HEK293T (cell line): ENCODE measurements around the gene MED9.

Experiments used
- CTCF ChIA-PET: fragments of 350-600 bp; formaldehyde crosslinking; extraction: SDS; loops from one replicate; lab custom pipeline; 2021; ENCODE audit warnings: antibody characterized with exemption, inconsistent platforms; lab: Yijun Ruan, JAX
- POLR2A ChIA-PET: fragments of 350-600 bp; formaldehyde crosslinking; extraction: SDS; loops from one replicate; lab custom pipeline; 2020; ENCODE audit warnings: antibody characterized with exemption, inconsistent platforms; lab: Yijun Ruan, JAX
- DNase-seq: peaks from one replicate; pipeline ENCODE4 v3.0.0; 2012; ENCODE audit warnings: mixed read lengths; ENCODE audit errors: extremely low spot score
- ARNT ChIP-seq: fragments of 450-650 bp; IDR thresholded peaks from 2 replicates; pipeline ENCODE4 v1.6.1; 2017; ENCODE audit warnings: mild to moderate bottlenecking
- BHLHE40 ChIP-seq: fragments of 450-650 bp; IDR thresholded peaks from 2 replicates; pipeline ENCODE4 v1.6.1; 2016; ENCODE audit warnings: mild to moderate bottlenecking, moderate library complexity, borderline replicate concordance
- CTBP1 ChIP-seq: fragments of 450-650 bp; IDR thresholded peaks from 2 replicates; pipeline ENCODE4 v1.6.1; 2016; ENCODE audit warnings: borderline replicate concordance
- ELF4 ChIP-seq: fragments of 450-650 bp; IDR thresholded peaks from 2 replicates; pipeline ENCODE4 v1.6.1; 2017; ENCODE audit warnings: antibody characterized with exemption
- FOXA1 ChIP-seq: fragments of 450-650 bp; IDR thresholded peaks from 2 replicates; pipeline ENCODE4 v1.6.1; 2016; ENCODE audit warnings: mild to moderate bottlenecking
- FOXK2 ChIP-seq: fragments of 450-650 bp; IDR thresholded peaks from 2 replicates; pipeline ENCODE4 v1.6.1; 2016; ENCODE audit warnings: mild to moderate bottlenecking
- FOXM1 ChIP-seq: fragments of 450-650 bp; IDR thresholded peaks from 2 replicates; pipeline ENCODE4 v1.6.1; 2017; ENCODE audit warnings: mild to moderate bottlenecking, borderline replicate concordance
- HDGF ChIP-seq: fragments of 450-650 bp; IDR thresholded peaks from 2 replicates; pipeline ENCODE4 v1.6.1; 2017; ENCODE audit warnings: antibody characterized with exemption, borderline replicate concordance
- L3MBTL2 ChIP-seq: fragments of 450-650 bp; conservative IDR thresholded peaks from 2 replicates; pipeline ENCODE4 v1.6.1; 2016; ENCODE audit warnings: mild to moderate bottlenecking
- LEF1 ChIP-seq: fragments of 450-650 bp; IDR thresholded peaks from 2 replicates; pipeline ENCODE4 v1.6.1; 2017; ENCODE audit warnings: mild to moderate bottlenecking, borderline replicate concordance
- NFRKB ChIP-seq: fragments of 450-650 bp; IDR thresholded peaks from 2 replicates; pipeline ENCODE4 v1.6.1; 2016; ENCODE audit warnings: mild to moderate bottlenecking, moderate library complexity
- PKNOX1 ChIP-seq: fragments of 450-650 bp; IDR thresholded peaks from 2 replicates; pipeline ENCODE4 v1.6.1; 2016
- SP1 ChIP-seq: fragments of 450-650 bp; IDR thresholded peaks from 2 replicates; pipeline ENCODE4 v1.6.1; 2017
- SUZ12 ChIP-seq: fragments of 450-650 bp; IDR thresholded peaks from 2 replicates; pipeline ENCODE4 v1.6.1; 2016; ENCODE audit warnings: mild to moderate bottlenecking
- TARDBP ChIP-seq: fragments of 450-650 bp; IDR thresholded peaks from 2 replicates; pipeline ENCODE4 v1.6.1; 2016
- ZNF384 ChIP-seq: fragments of 450-650 bp; IDR thresholded peaks from 2 replicates; pipeline ENCODE4 v1.6.1; 2016

The MED9 gene

DNA sequence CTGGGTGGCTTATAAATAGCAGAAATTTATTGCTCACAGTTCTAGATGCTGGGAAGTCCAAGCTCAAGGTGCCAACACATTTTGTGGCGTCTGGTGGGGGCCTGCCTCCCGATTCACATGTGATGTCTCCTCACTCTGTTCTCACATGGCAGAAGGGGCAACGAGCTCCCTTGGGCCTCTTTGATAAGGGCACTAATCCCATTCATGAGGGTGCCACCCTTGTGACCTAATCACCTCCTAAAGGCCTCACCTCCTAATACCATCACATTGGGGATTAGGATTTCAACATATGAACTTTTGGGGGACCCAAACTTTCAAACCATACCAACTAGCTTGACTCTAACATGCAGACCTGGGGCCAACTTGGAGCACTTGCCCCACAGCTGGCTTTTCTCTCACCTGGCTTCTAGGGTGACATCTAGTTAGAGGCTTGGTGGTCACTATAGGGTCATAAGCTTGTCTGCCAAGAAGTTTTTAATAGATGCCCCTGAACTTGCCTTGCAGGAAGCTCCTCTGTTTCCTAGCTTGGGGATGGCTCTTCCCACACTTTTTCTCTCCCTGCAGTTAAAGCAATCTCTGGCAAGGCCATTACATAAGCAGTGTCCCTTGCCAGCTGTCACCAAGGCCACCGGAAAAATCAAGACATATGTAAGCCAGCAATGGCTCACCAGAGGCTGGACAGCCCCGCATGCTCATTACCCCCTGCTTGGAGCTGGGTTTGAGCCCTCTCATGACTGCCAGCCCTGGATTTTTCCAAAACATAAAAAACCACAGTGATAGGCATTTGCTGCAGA is 8.4 kb upstream of the MED9 start:
- ChIA-PET CTCF (interaction anchor here (0.6 to 1.4 kb wide), 2 partner anchors 144 to 327 kb away, joined by 3 to 8 read pairs; no protein-coding TSS in a partner anchor), POLR2A (no interaction called here)
- DNase-seq, result no peak
- TF ChIP-seq HDGF (no peak), ARNT (no peak), NFRKB (no peak), FOXM1 (no peak), L3MBTL2 (no peak), PKNOX1 (no peak), BHLHE40 (no peak), SP1 (no peak), FOXA1 (no peak)

- POLR2A ChIA-PET, result no interaction called here
- TF ChIP-seq FOXM1 (no peak), L3MBTL2 (no peak), ARNT (no peak), SP1 (no peak), TARDBP (no peak), NFRKB (no peak), LEF1 (no peak), PKNOX1 (no peak), FOXA1 (no peak), SUZ12 (no peak), BHLHE40 (no peak), CTBP1 (no peak)
- CTCF ChIA-PET, result interaction anchor here (0.6 kb wide), 1 partner anchor 144 kb away, joined by 8 read pairs; no protein-coding TSS in a partner anchor
- DNase-seq, result no peak
These were observed 7.4 kb upstream of the MED9 start for GRCh38 chr17:17469358-17469757.

DNA sequence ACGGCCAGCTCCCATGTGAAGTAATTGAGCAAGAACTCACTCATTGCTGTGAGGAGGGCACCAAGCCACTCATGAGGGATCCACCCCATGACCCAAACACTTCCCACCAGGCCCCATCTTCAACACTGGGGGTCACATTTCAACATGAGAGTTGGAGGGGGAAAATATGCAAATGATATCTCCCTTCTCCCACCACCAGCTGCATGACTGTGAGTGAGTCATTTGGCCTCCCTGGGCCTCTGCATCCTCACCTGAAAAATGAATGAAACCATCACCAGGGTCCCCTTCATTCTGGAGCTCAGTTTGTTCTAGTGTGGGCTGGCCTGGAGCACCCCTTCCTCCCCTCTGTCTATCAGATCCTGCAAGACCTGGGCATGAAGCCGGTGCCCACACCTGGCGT is 6.8 kb upstream of the MED9 start:
- TF ChIP-seq FOXA1 (no peak), FOXK2 (no peak), HDGF (no peak), L3MBTL2 (no peak), TARDBP (no peak)
- POLR2A ChIA-PET, result no interaction called here
- CTCF ChIA-PET, result no interaction called here
- no peak for DNase-seq

GRCh38 chr17:17472333-17472920 is 4.4 kb upstream of the MED9 start:
- no peak for DNase-seq
- ChIA-PET CTCF (interaction anchor here (0.6 to 0.7 kb wide), 3 partner anchors 19 to 141 kb away, joined by 3 to 7 read pairs (median 4); no protein-coding TSS in a partner anchor), POLR2A (interaction anchor here (1.3 kb wide), 1 partner anchor 10 kb away, joined by 3 read pairs; no protein-coding TSS in a partner anchor)
- TF ChIP-seq SP1 (no peak), FOXA1 (no peak), L3MBTL2 (no peak), NFRKB (no peak), SUZ12 (no peak), LEF1 (no peak), BHLHE40 (no peak)

DNA sequence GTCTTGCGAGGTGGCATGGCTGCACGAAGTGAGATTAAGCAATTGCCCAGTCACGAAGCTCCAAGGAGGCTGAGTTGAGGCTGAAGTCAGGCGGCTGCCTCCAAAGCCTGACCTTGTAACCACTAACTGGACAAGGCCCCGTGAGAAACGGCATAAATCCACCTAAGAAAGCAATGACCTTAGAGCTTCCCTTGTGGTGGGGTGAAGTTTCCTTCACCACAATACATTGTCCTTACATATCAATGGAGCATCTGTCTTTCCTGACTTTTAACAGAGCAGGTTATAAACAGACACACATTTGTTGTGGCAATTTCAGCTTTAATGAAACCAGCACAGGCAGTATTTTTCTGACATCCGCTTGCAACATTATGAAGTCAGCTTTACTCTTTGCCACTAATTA is 2.5 kb upstream of the MED9 start:
- ChIA-PET CTCF (interaction anchor here (0.8 kb wide), 1 partner anchor 677 kb away, joined by 3 read pairs; no protein-coding TSS in a partner anchor), POLR2A (interaction anchor here (0.9 kb wide), 1 partner anchor 117 kb away, joined by 5 read pairs; the partner anchor contains the start of gene PEMT)
- no peak for TF ChIP-seq FOXM1
- TF ChIP-seq FOXK2, result no peak
- TF ChIP-seq NFRKB, result no peak
- TF ChIP-seq SP1, result no peak
- TF ChIP-seq ELF4, result no peak
- no peak for TF ChIP-seq FOXA1
- no peak for TF ChIP-seq TARDBP
- no peak for TF ChIP-seq ARNT
- TF ChIP-seq LEF1, result no peak
- no peak for TF ChIP-seq ZNF384
- no peak for TF ChIP-seq PKNOX1
- TF ChIP-seq SUZ12, result no peak
- TF ChIP-seq BHLHE40, result no peak
- no peak for TF ChIP-seq L3MBTL2
- no peak for TF ChIP-seq HDGF
- TF ChIP-seq CTBP1, result no peak
- no peak for DNase-seq

GRCh38 chr17:17479209-17479608 is 2.4 kb downstream of the MED9 start:
- POLR2A ChIA-PET, result no interaction called here
- TF ChIP-seq L3MBTL2 (no peak), LEF1 (no peak)
- DNase-seq, result no peak
- CTCF ChIA-PET, result no interaction called here
